Measurements from ENCODE around the gene MROH2A.
A peak's percentile ranks its signal among the peaks of the same experiment; 100 is the strongest.
"Not testable (repeated sequence)": the region's sequence is repeated elsewhere in the genome, so short reads cannot be mapped to it uniquely, and the experiment has no call there.

The MROH2A gene

GRCh38 chr2:233856184-233856583 lies 78.1 kb downstream of the MROH2A start:
- DNase-seq (ENCODE audit: low read depth in 2 of 2): no peak

GRCh38 chr2:233857511-233858141 lies 79.5 kb downstream of the MROH2A start:
- peak; percentile 20 to 45 for DNase-seq (ENCODE audit: low read depth in 2 of 2)

- DNase-seq (ENCODE audit: low read depth in 2 of 2): no peak
Measured at GRCh38 chr2:233858331-233858730, 80.2 kb downstream of the MROH2A start.

- DNase-seq (ENCODE audit: low read depth in 2 of 2): no peak
Measured at GRCh38 chr2:233862261-233862768, 84.2 kb downstream of the MROH2A start.

- DNase-seq (ENCODE audit: low read depth in 2 of 2): no peak
Measured at GRCh38 chr2:233865838-233866237, 87.7 kb downstream of the MROH2A start.

GRCh38 chr2:233866479-233866878 lies 88.3 kb downstream of the MROH2A start:
- DNase-seq (ENCODE audit: low read depth in 2 of 2): no peak

GRCh38 chr2:233867993-233868532 lies 89.9 kb downstream of the MROH2A start, which contains the start of gene MSL3B:
MSL3B (minus strand) TSS chr2:233868386.
- peak; percentile 36 to 57 for DNase-seq (ENCODE audit: low read depth in 2 of 2)

GRCh38 chr2:233871432-233871831 lies 93.3 kb downstream of the MROH2A start:
- DNase-seq (ENCODE audit: low read depth in 2 of 2): no peak

- DNase-seq (ENCODE audit: low read depth in 2 of 2): not testable (repeated sequence)
Measured at GRCh38 chr2:233872125-233872524, 94.0 kb downstream of the MROH2A start.

GRCh38 chr2:233882353-233882752 lies 104.2 kb downstream of the MROH2A start:
- no peak for DNase-seq (ENCODE audit: low read depth in 2 of 2)
